ENCODE data around the gene CHRNA1.

The CHRNA1 gene

GRCh38 chr2:174745142-174745541 is 19.1 kb downstream of the CHRNA1 start:
- no peak for TF ChIP-seq CTCF (conservative IDR thresholded peaks at IDR 0.05)
- no peak overlapping the region for H3K27ac ChIP-seq

- TF ChIP-seq CTCF (conservative IDR thresholded peaks at IDR 0.05), result no peak
- H3K27ac ChIP-seq, result no peak overlapping the region
Measured at GRCh38 chr2:174744111-174744510, 20.2 kb downstream of the CHRNA1 start.

DNA sequence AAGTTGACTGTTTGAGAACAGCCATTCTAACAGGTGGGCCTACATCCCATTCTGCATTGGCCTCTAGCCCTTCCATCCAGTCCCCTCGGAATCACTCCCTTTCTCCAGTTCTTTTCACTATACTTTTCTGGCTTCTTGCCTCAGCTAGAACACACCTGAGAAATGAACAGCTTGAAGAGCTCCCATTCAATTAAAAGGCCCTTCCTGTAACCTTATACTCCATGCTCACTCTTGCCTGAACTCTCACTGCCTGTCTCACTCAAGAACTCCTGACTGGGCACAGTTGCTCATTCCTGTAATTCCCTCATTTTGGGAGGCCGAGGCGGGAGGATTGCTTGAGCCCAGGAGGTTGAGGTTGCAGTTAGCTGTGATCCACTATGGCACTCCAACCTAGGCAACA is 23.6 kb downstream of the CHRNA1 start:
- no peak overlapping the region for H3K27ac ChIP-seq
- TF ChIP-seq CTCF (conservative IDR thresholded peaks at IDR 0.05), result no peak

- TF ChIP-seq CTCF (conservative IDR thresholded peaks at IDR 0.05), result no peak
- H3K27ac ChIP-seq, result no peak overlapping the region
Measured at GRCh38 chr2:174738841-174739240, 25.4 kb downstream of the CHRNA1 start.

- no peak for TF ChIP-seq CTCF (conservative IDR thresholded peaks at IDR 0.05)
- H3K27ac ChIP-seq, result no peak overlapping the region
Measured at GRCh38 chr2:174731546-174731945, 32.7 kb downstream of the CHRNA1 start.

DNA sequence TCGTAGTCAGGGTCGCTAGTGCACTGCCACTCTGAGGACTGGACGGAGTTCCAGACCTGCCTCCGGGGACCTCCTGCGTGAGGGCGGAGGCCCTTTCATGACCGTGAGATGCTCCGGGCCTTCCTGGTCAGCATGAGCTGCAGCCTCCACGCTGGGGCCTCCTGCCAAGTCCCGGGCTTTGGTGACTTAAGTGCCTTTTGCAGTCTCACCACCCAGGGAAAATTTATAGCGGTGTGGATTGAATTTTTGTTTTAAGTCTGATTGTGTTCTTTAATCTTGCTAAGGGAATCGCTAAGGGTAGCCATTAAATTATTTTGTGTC is 33.6 kb downstream of the CHRNA1 start:
- no peak overlapping the region for H3K27ac ChIP-seq
- TF ChIP-seq CTCF (conservative IDR thresholded peaks at IDR 0.05), result no peak

DNA sequence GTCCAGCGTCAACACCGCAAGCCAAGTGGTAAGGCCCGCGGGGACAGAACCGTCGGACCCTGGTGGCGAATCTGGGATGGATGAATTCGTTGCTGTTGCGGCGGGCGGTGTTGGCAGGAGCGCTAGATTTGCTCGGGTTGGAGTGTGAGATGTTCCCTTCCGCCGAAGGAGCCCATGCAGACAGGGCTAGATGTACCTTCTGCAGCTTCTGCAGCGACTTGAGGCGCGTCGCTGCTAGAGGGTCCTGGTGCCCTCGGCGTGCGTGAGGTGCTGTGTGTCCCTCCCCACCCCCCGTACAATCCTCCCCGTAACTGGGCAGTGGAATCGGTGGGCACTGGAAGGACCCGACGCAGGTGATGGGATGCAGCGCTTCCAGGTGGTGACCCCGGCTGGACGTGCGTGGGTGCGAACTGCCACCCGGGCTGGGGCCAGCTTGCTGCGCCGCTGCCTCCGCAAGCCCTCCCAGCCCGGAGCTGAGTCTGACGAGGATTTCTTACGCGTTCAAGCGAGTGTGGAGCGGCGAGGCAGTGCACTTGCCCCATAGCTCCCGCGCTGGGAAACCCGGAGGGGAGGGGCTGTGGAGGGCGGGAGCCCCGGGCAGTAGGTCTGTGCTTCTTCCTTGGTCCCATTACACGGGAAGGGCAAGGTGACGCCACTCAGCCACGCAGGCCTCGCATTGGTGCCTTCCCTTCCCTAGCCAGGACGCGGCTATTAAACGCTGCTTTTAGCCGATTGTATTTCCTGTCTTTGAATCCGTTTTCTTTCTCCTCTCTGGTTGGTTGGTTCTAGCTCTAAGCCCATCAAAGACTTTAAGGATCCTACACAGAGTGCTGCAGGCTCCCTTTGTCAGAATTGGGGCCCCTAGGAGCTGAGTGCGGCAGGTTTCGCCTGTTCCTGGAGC is 34.2 kb downstream of the CHRNA1 start:
- no peak for TF ChIP-seq CTCF (conservative IDR thresholded peaks at IDR 0.05)

More for the DNA sequence above, 34.2 kb downstream of the CHRNA1 start:
- H3K27ac ChIP-seq, result no peak overlapping the region

All from VCaP (cell line).